WTC11 (cell line): ENCODE results near the gene SCYGR7. TPM values are rescaled to one million over a fixed set of nuclear protein-coding genes. Genes with fewer than 3 reads are reported as not detected.

Experiments used
- ATAC-seq: fragments of 200-7000 bp; cut with Tn5 transposase; 2 replicates; pipeline ENCODE4 v1.10.0; 2021; ENCODE audit warnings: mild to moderate bottlenecking, moderate library complexity
- CTCF ChIA-PET: fragments of 300-600 bp; sonication (Branson Sonifier 250); formaldehyde crosslinking; loops from one replicate; lab custom pipeline; 2021; ENCODE audit warnings: antibody characterized with exemption; lab: Charles Lee
- POLR2A ChIA-PET: fragments of 350-600 bp; sonication (Branson Sonifier 250); formaldehyde crosslinking; loops from one replicate; lab custom pipeline; 2021; ENCODE audit warnings: antibody characterized with exemption; lab: Charles Lee
- DNase-seq: peaks from one replicate; pipeline ENCODE4 v3.0.0; 2021; ENCODE audit warnings: low spot score
- H3K27ac Mint-ChIP-seq: 2 replicates; pipeline ENCODE4 v1.8.0; 2021; ENCODE audit warnings: mixed read lengths
- H3K27me3 Mint-ChIP-seq: 2 replicates; pipeline ENCODE4 v1.8.0; 2021; ENCODE audit warnings: low read depth, mild to moderate bottlenecking, moderate library complexity, mixed read lengths
- H3K36me3 Mint-ChIP-seq: 2 replicates; pipeline ENCODE4 v1.8.0; 2021; ENCODE audit warnings: mixed read lengths
- H3K4me1 Mint-ChIP-seq: 2 replicates; pipeline ENCODE4 v1.8.0; 2022; ENCODE audit warnings: mixed read lengths
- H3K4me3 Mint-ChIP-seq: 2 replicates; pipeline ENCODE4 v1.8.0; 2021; ENCODE audit warnings: mild to moderate bottlenecking, moderate library complexity, mixed read lengths
- H3K9me3 Mint-ChIP-seq: 2 replicates; pipeline ENCODE4 v1.8.0; 2021; ENCODE audit warnings: mixed read lengths
- ATF1 ChIP-seq: sonication (generic); formaldehyde crosslinking; IDR thresholded peaks from 2 replicates; pipeline ENCODE4 v1.8.1; 2023; ENCODE audit warnings: mild to moderate bottlenecking, moderate library complexity, missing genetic modification reagents
- CBFB ChIP-seq: sonication (generic); formaldehyde crosslinking; IDR thresholded peaks from 2 replicates; pipeline ENCODE4 v1.8.1; 2022; ENCODE audit warnings: mild to moderate bottlenecking, low read depth, missing genetic modification reagents
- CREB1 ChIP-seq: sonication (generic); formaldehyde crosslinking; IDR thresholded peaks from 2 replicates; pipeline ENCODE4 v1.8.0; 2023; ENCODE audit warnings: mild to moderate bottlenecking, missing genetic modification reagents
- EMX1 ChIP-seq: fragments of 250-450 bp; sonication (Bioruptor Pico); IDR thresholded peaks from 2 replicates; pipeline ENCODE4 v1.8.0; 2021; ENCODE audit warnings: mild to moderate bottlenecking
- ERG ChIP-seq: fragments of 250-450 bp; sonication (Bioruptor Pico); IDR thresholded peaks from 2 replicates; pipeline ENCODE4 v1.8.0; 2021; ENCODE audit warnings: mild to moderate bottlenecking
- FOXJ3 ChIP-seq: sonication (generic); formaldehyde crosslinking; IDR thresholded peaks from 2 replicates; pipeline ENCODE4 v1.9.0; 2021; ENCODE audit warnings: missing genetic modification reagents, mild to moderate bottlenecking, borderline replicate concordance
- FOXP4 ChIP-seq: sonication (generic); formaldehyde crosslinking; IDR thresholded peaks from 2 replicates; pipeline ENCODE4 v1.8.0; 2022; ENCODE audit warnings: mild to moderate bottlenecking, missing genetic modification reagents
- GABPB1 ChIP-seq: sonication (generic); formaldehyde crosslinking; IDR thresholded peaks from 2 replicates; pipeline ENCODE4 v1.8.1; 2023; ENCODE audit warnings: mild to moderate bottlenecking, missing genetic modification reagents
- GRHL2 ChIP-seq: fragments of 250-450 bp; sonication (Bioruptor Pico); IDR thresholded peaks from 2 replicates; pipeline ENCODE4 v1.8.0; 2022; ENCODE audit warnings: mild to moderate bottlenecking, moderate library complexity; ENCODE audit not compliant: insufficient replicate concordance, severe bottlenecking
- IRF1 ChIP-seq: sonication (generic); formaldehyde crosslinking; IDR thresholded peaks from 2 replicates; pipeline ENCODE4 v1.8.0; 2023; ENCODE audit warnings: missing genetic modification reagents
- NR1H2 ChIP-seq: sonication (generic); formaldehyde crosslinking; IDR thresholded peaks from 2 replicates; pipeline ENCODE4 v1.9.0; 2021; ENCODE audit warnings: mild to moderate bottlenecking, moderate library complexity, missing genetic modification reagents
- PRDM15 ChIP-seq: sonication (generic); formaldehyde crosslinking; IDR thresholded peaks from 2 replicates; pipeline ENCODE4 v1.8.0; 2022; ENCODE audit warnings: missing genetic modification reagents
- RELA ChIP-seq: sonication (generic); formaldehyde crosslinking; IDR thresholded peaks from 2 replicates; pipeline ENCODE4 v1.8.1; 2022; ENCODE audit warnings: missing genetic modification reagents, mild to moderate bottlenecking, borderline replicate concordance
- SOX15 ChIP-seq: fragments of 250-450 bp; sonication (Bioruptor Pico); IDR thresholded peaks from 2 replicates; pipeline ENCODE4 v1.9.0; 2021; ENCODE audit warnings: mild to moderate bottlenecking
- ZNF219 ChIP-seq: sonication (generic); formaldehyde crosslinking; IDR thresholded peaks from 2 replicates; pipeline ENCODE4 v1.8.0; 2023; ENCODE audit warnings: missing genetic modification reagents, mild to moderate bottlenecking, borderline replicate concordance
- ZNF263 ChIP-seq: sonication (generic); formaldehyde crosslinking; IDR thresholded peaks from 2 replicates; pipeline ENCODE4 v1.8.1; 2022; ENCODE audit warnings: low read depth, mild to moderate bottlenecking, moderate library complexity, missing genetic modification reagents
- ZNF317 ChIP-seq: sonication (generic); formaldehyde crosslinking; IDR thresholded peaks from 2 replicates; pipeline ENCODE4 v1.8.1; 2023; ENCODE audit warnings: low read depth, mild to moderate bottlenecking, moderate library complexity, missing genetic modification reagents, borderline replicate concordance
- ZNF416 ChIP-seq: fragments of 250-450 bp; sonication (Bioruptor Pico); IDR thresholded peaks from 2 replicates; pipeline ENCODE4 v1.9.0; 2021; ENCODE audit warnings: mild to moderate bottlenecking, inconsistent platforms
- ZNF671 ChIP-seq: fragments of 250-450 bp; sonication (Bioruptor Pico); IDR thresholded peaks from 2 replicates; pipeline ENCODE4 v1.8.0; 2021; ENCODE audit warnings: mild to moderate bottlenecking
- ZSCAN18 ChIP-seq: fragments of 250-450 bp; sonication (Bioruptor Pico); IDR thresholded peaks from 2 replicates; pipeline ENCODE4 v2.1.2; 2022; ENCODE audit warnings: mild to moderate bottlenecking, moderate library complexity
- total RNA-seq: library from RNA; stranded (reverse); gene quantifications from 3 replicates; pipeline ENCODE4 v1.2.3, GENCODE V29; 2021

The SCYGR7 gene
- total RNA-seq, 1 experiment from 2014 or later, result not detected

- TF ChIP-seq ZNF317 (CRISPR knock-in tag) (no peak), GABPB1 (no peak)
Observed at GRCh38 chr2:227713291-227713690, 14.8 kb upstream of the SCYGR7 start (continued).

- 0 out of 2 replicates have a peak, but pooled peaks cover 3% of the 10 kb centered on the region for H3K27me3 Mint-ChIP-seq
- H3K4me1 Mint-ChIP-seq, result peaks cover 26% of the 10 kb centered on the region
- H3K9me3 Mint-ChIP-seq, result no peaks in the 10 kb centered on the region
- no peak for DNase-seq
- TF ChIP-seq IRF1 (CRISPR knock-in tag) (no peak), ZSCAN18 (CRISPR knock-in tag) (no peak), RELA (CRISPR knock-in tag) (no peak), ATF1 (CRISPR knock-in tag) (no peak), SOX15 (CRISPR knock-in tag) (no peak), ERG (CRISPR knock-in tag) (no peak), PRDM15 (CRISPR knock-in tag) (no peak), FOXP4 (CRISPR knock-in tag) (no peak), ZNF263 (CRISPR knock-in tag) (no peak), FOXJ3 (no peak), NR1H2 (no peak), EMX1 (no peak), CBFB (CRISPR knock-in tag) (no peak), GRHL2 (CRISPR knock-in tag) (no peak), ZNF671 (no peak), ZNF416 (CRISPR knock-in tag) (no peak), ZNF219 (CRISPR knock-in tag) (no peak), CREB1 (no peak)
- no peaks in the 10 kb centered on the region for H3K36me3 Mint-ChIP-seq
- ChIA-PET CTCF (interaction anchor here (0.9 to 1.5 kb wide), 2 partner anchors 49 to 57 kb away, joined by 3 read pairs; no protein-coding TSS in a partner anchor), POLR2A (interaction anchor here (0.7 kb wide), 1 partner anchor 156 kb away, joined by 7 read pairs; no protein-coding TSS in a partner anchor)
- ATAC-seq, result no peak
- no peak overlapping the region for H3K27ac Mint-ChIP-seq
- 0 out of 2 replicates have a peak overlapping the region, but pooled peaks have one; percentile 4 for H3K4me3 Mint-ChIP-seq
Observed at GRCh38 chr2:227716501-227716900, 11.6 kb upstream of the SCYGR7 start.
